CD4-positive, alpha-beta T cell treated with Interferon gamma for 1 hour (primary cell): ENCODE measurements around the gene HES3.
"Not testable (repeated sequence)": the region's sequence is repeated elsewhere in the genome, so short reads cannot be mapped to it uniquely, and the experiment has no call there.

Experiments
- DNase-seq: peaks from one replicate; pipeline ENCODE4 v3.0.0-alpha.2; 2020

HES3 gene

GRCh38 chr1:6219641-6220040 lies 24.3 kb upstream of the HES3 start:
- not testable (repeated sequence) for DNase-seq

- no peak for DNase-seq
Observed at GRCh38 chr1:6220236-6220635, 23.7 kb upstream of the HES3 start.

- DNase-seq, result no peak
Observed at GRCh38 chr1:6221210-6221784, 22.7 kb upstream of the HES3 start.

- DNase-seq, result no peak
Observed at GRCh38 chr1:6222636-6223035, 21.3 kb upstream of the HES3 start.

GRCh38 chr1:6223617-6224016 lies 20.4 kb upstream of the HES3 start:
- no peak for DNase-seq

- no peak for DNase-seq
Observed at GRCh38 chr1:6224718-6225117, 19.3 kb upstream of the HES3 start.

GRCh38 chr1:6225651-6226050 lies 18.3 kb upstream of the HES3 start:
- DNase-seq, result no peak

GRCh38 chr1:6233376-6233775 lies 10.6 kb upstream of the HES3 start:
- DNase-seq, result no peak

- DNase-seq, result no peak
Observed at GRCh38 chr1:6234502-6235295, 9.3 kb upstream of the HES3 start.

GRCh38 chr1:6235296-6235677 lies 8.7 kb upstream of the HES3 start:
- no peak for DNase-seq

GRCh38 chr1:6237093-6237492 lies 6.9 kb upstream of the HES3 start:
- no peak for DNase-seq

GRCh38 chr1:6239213-6239752 lies 4.7 kb upstream of the HES3 start:
- no peak for DNase-seq

- DNase-seq, result no peak
Observed at GRCh38 chr1:6239950-6240768, 3.8 kb upstream of the HES3 start.

- no peak for DNase-seq
Observed at GRCh38 chr1:6241107-6241886, 2.7 kb upstream of the HES3 start.

GRCh38 chr1:6241887-6242740 lies 1.9 kb upstream of the HES3 start:
- DNase-seq, result no peak

GRCh38 chr1:6243053-6243834 lies 735 bp upstream of the HES3 start:
- no peak for DNase-seq

GRCh38 chr1:6244401-6245049 lies 546 bp downstream of the HES3 start:
- no peak for DNase-seq

GRCh38 chr1:6245086-6245868 lies 1.3 kb downstream of the HES3 start:
- DNase-seq, result peak; percentile 71

- DNase-seq, result no peak
Observed at GRCh38 chr1:6245869-6246496, 2.0 kb downstream of the HES3 start.
